IPS DF 6.9 (cell line): ENCODE measurements around the gene USP34.

ENCODE experiments used
- DNase-seq: peaks from one replicate; pipeline ENCODE4 v3.0.0-alpha.2; 2013; ENCODE audit warnings: low read depth, low spot score
- H3K27ac ChIP-seq: one replicate; pipeline ENCODE4 v1.5.1; 2013; ENCODE audit warnings: low read length, control low read depth
- H3K27me3 ChIP-seq: 2 replicates; pipeline ENCODE4 v1.6.1; 2013; ENCODE audit warnings: mild to moderate bottlenecking, low read length; ENCODE audit not compliant: control insufficient read depth, insufficient read depth
- H3K36me3 ChIP-seq: 2 replicates; pipeline ENCODE4 v1.6.1; 2013; ENCODE audit warnings: low read length; ENCODE audit not compliant: control insufficient read depth, insufficient read depth
- H3K4me1 ChIP-seq: 2 replicates; pipeline ENCODE4 v1.6.1; 2013; ENCODE audit warnings: low read length; ENCODE audit not compliant: control insufficient read depth, insufficient read depth
- H3K4me3 ChIP-seq: 2 replicates; pipeline ENCODE4 v1.5.1; 2013; ENCODE audit warnings: mild to moderate bottlenecking, low read length
- H3K9me3 ChIP-seq: 2 replicates; pipeline ENCODE4 v1.6.1; 2013; ENCODE audit warnings: low read length, inconsistent platforms; ENCODE audit not compliant: control insufficient read depth, insufficient read depth
- WGBS: extraction: QIAGEN DNeasy Blood & Tissue Kit; methylation state at CpG from one replicate; pipeline ENCODE4 v1.1.7; 2013; ENCODE audit warnings: mixed read lengths, missing lambda C conversion rate; ENCODE audit not compliant: insufficient read length, insufficient coverage; 5-methylcytosine and 5-hydroxymethylcytosine counted together

USP34 gene

GRCh38 chr2:61179701-61180639, 290.9 kb downstream of the USP34 start:
- WGBS = no CpG with 5 or more reads among the region's 14 CpGs
- H3K4me3 ChIP-seq = no peak overlapping the region
- H3K27me3 ChIP-seq = no peaks in the 10 kb centered on the region; the same call in 1 of the 2 replicates
- H3K9me3 ChIP-seq = no peaks in the 10 kb centered on the region
- no peak overlapping the region for H3K27ac ChIP-seq
- H3K36me3 ChIP-seq = peaks cover 16% of the 10 kb centered on the region; the same call in 1 of the 2 replicates
- H3K4me1 ChIP-seq = peaks cover 1% of the 10 kb centered on the region; the same call in 1 of the 2 replicates
- no peak for DNase-seq

- H3K36me3 ChIP-seq = peaks cover 13% of the 10 kb centered on the region; the same call in 1 of the 2 replicates
- H3K9me3 ChIP-seq = no peaks in the 10 kb centered on the region
- H3K27me3 ChIP-seq = no peaks in the 10 kb centered on the region; the same call in 1 of the 2 replicates
- no CpG with 5 or more reads among the region's 22 CpGs for WGBS
- H3K27ac ChIP-seq = no peak overlapping the region
- H3K4me1 ChIP-seq = peaks cover 1% of the 10 kb centered on the region; the same call in 1 of the 2 replicates
- DNase-seq = no peak
- H3K4me3 ChIP-seq = no peak overlapping the region
Observed at GRCh38 chr2:61178603-61179545, 292.0 kb downstream of the USP34 start.

GRCh38 chr2:61177727-61178549, 292.9 kb downstream of the USP34 start:
- Histone ChIP-seq H3K27ac (no peak overlapping the region), H3K27me3 (no peaks in the 10 kb centered on the region; the same call in 1 of the 2 replicates), H3K4me1 (peaks cover 1% of the 10 kb centered on the region; the same call in 1 of the 2 replicates), H3K9me3 (no peaks in the 10 kb centered on the region), H3K36me3 (peaks cover 9% of the 10 kb centered on the region; the same call in 1 of the 2 replicates), H3K4me3 (peak overlapping the region; percentile 78; the same call in 1 of the 2 replicates)
- no CpG with 5 or more reads among the region's 45 CpGs for WGBS
- no peak for DNase-seq

GRCh38 chr2:61176755-61177726, 293.8 kb downstream of the USP34 start:
- Histone ChIP-seq H3K27ac (no peak overlapping the region), H3K4me1 (peaks cover 1% of the 10 kb centered on the region; the same call in 1 of the 2 replicates), H3K9me3 (no peaks in the 10 kb centered on the region), H3K4me3 (peak overlapping the region; percentile 78; the same call in 1 of the 2 replicates), H3K27me3 (no peaks in the 10 kb centered on the region; the same call in 1 of the 2 replicates), H3K36me3 (peaks cover 9% of the 10 kb centered on the region; the same call in 1 of the 2 replicates)
- DNase-seq = peak; percentile 75
- no CpG with 5 or more reads among the region's 111 CpGs for WGBS

- no CpG with 5 or more reads among the region's 8 CpGs for WGBS
- no peak for DNase-seq
- no peaks in the 10 kb centered on the region; the same call in 1 of the 2 replicates for H3K27me3 ChIP-seq
Observed at GRCh38 chr2:61175036-61175435, 295.9 kb downstream of the USP34 start.

GRCh38 chr2:61173116-61173515, 297.8 kb downstream of the USP34 start:
- no peaks in the 10 kb centered on the region; the same call in 1 of the 2 replicates for H3K27me3 ChIP-seq
- H3K4me3 ChIP-seq = no peak overlapping the region
- WGBS = no CpG with 5 or more reads among the region's 4 CpGs
- H3K27ac ChIP-seq = no peak overlapping the region
- no peak for DNase-seq
- no peaks in the 10 kb centered on the region for H3K36me3 ChIP-seq
- no peaks in the 10 kb centered on the region; the same call in 1 of the 2 replicates for H3K4me1 ChIP-seq
- no peaks in the 10 kb centered on the region for H3K9me3 ChIP-seq

More at GRCh38 chr2:61175036-61175435, 295.9 kb downstream of the USP34 start:
- Histone ChIP-seq H3K9me3 (no peaks in the 10 kb centered on the region), H3K4me3 (no peak overlapping the region), H3K27ac (no peak overlapping the region), H3K4me1 (peaks cover 1% of the 10 kb centered on the region; the same call in 1 of the 2 replicates), H3K36me3 (0 out of 2 replicates have a peak, but pooled peaks cover 2% of the 10 kb centered on the region)

GRCh38 chr2:61172671-61173070, 298.2 kb downstream of the USP34 start:
- Histone ChIP-seq H3K4me3 (no peak overlapping the region), H3K27ac (no peak overlapping the region), H3K9me3 (no peaks in the 10 kb centered on the region), H3K4me1 (no peaks in the 10 kb centered on the region; the same call in 1 of the 2 replicates), H3K36me3 (no peaks in the 10 kb centered on the region), H3K27me3 (no peaks in the 10 kb centered on the region; the same call in 1 of the 2 replicates)
- no peak for DNase-seq
- WGBS = no CpG with 5 or more reads among the region's 1 CpG

GRCh38 chr2:61167579-61167978, 303.3 kb downstream of the USP34 start:
- Histone ChIP-seq H3K9me3 (no peaks in the 10 kb centered on the region), H3K4me3 (no peak overlapping the region), H3K27ac (no peak overlapping the region), H3K27me3 (no peaks in the 10 kb centered on the region), H3K36me3 (0 out of 2 replicates have a peak, but pooled peaks cover 4% of the 10 kb centered on the region), H3K4me1 (no peaks in the 10 kb centered on the region)
- DNase-seq = no peak
- WGBS = no CpG with 5 or more reads among the region's 10 CpGs
